Head of caudate nucleus (tissue), 42 donors: ENCODE data around the gene OCEL1.
"Not testable (repeated sequence)": the region's sequence is repeated elsewhere in the genome, so short reads cannot be mapped to it uniquely, and the experiment has no call there.

Experiments
- DNase-seq, 42 donors: peaks; one replicate each; pipeline versions ENCODE4 v3.0.0 to v3.0.0-alpha.2; 2020 to 2021; ENCODE audit warnings: mixed read lengths in 7 of 42
- intact Hi-C: fragments of 100-400 bp; cut with DNase I; formaldehyde crosslinking; loops from one replicate; pipeline ENCODE4 v1.15.0; 2022

OCEL1 gene, protein sequence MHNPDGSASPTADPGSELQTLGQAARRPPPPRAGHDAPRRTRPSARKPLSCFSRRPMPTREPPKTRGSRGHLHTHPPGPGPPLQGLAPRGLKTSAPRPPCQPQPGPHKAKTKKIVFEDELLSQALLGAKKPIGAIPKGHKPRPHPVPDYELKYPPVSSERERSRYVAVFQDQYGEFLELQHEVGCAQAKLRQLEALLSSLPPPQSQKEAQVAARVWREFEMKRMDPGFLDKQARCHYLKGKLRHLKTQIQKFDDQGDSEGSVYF

DNA sequence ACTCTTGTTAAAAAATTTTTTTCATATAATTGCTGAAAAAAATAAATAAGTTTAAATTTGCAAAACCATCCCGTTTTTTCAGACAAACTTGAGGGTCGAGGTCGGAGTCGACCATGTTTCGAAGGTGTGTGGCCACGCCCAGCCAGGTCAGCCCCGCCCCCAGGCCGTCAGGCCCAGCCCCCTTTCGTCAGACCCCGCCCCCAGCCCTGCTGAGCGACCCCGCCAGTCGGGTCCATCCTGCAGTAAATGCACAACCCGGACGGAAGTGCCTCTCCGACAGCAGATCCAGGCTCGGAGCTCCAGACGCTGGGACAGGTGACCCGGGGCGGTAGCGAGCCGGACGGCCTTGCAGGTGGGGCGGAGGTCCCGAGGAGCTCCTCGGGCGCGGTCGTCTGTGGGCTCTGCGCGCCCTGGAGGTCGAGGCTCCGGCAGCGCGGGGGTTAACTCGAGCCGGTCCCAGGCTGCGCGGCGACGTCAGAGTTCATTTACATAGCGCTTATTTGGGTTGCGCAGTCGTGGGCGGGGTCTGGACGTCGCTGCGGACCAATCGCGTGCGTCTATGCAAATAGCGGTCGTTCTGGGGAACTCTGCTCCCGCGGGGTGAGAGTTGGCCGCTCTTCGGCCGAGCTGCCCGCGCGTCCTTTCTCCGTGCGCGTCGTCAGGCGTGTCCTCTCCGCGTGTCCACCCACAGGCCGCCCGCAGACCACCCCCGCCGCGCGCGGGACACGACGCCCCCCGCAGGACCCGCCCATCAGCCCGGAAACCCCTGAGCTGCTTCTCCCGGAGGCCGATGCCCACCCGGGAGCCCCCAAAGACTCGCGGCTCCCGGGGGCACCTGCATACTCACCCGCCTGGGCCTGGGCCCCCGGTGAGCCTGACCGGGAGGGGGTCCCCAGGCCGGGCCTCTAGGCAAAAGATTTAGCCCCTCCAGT is at the start of gene OCEL1:
Gene OCEL1 (plus strand): TSS at position 225 of the 932 bp plus-strand sequence. CDS start 22 bp downstream, at position 247.
- DNase-seq, result peak; percentile 97 to 100 (median 99)
- intact Hi-C loops, result loop anchor here (5.0 kb wide), 1 partner anchor 41 kb away; the partner anchor contains the start of gene BABAM1

DNA sequence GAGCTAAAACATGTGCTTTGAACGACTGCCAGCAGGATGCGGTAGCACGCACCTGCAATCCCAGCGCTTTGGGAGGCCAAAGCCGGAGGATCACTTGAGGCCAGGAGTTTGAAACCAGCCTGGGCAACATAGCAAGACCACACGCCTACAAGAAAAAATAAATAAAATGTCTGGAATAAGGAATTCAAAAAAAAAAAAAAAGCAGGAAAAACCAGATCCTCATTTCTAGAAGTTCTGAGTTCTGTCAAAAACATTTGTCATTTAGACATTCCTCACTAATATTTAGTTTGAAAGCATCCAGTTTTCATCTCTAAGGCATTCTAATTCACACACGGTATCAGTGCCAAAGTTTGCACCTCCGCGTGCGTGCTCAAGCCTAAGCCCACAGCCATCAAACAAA is 47.7 kb upstream of the OCEL1 start:
- DNase-seq, result no peak
- intact Hi-C loops, result no loop called here

DNA sequence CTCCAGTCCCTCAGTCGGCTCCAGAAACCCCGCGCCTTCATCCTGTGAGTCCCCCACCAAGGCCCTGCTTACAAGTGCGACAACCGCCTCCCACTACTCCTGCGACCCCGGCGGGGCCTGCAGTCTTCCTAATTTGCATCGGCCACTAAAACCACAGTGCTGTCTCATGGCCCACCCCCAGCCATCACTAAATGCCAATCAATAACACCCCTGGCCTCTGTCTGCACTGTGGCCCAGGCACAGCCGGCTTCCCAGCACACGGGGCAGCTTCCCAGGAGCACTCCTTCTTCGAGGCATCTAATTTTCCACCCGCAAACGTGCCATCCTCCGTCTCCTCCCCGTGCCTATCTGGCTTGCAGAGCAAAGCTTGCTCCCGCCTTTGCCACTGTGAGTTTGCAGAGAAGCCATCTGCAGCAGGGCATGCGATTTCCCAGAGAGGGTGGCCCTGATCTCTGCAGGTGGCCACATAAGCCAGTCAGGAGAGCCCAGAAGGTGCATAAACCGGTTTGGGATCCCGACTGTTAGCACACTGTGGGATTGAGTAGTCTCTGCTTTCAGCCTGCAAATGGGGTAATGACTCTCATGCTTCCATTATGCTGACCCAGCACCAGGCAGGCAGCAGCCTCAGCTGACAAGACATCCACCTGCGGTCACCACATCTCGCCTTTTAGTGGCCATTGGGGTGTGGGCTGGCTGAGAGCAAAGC is 44.9 kb upstream of the OCEL1 start:
- DNase-seq, result no peak
- intact Hi-C loops, result no loop called here

DNA sequence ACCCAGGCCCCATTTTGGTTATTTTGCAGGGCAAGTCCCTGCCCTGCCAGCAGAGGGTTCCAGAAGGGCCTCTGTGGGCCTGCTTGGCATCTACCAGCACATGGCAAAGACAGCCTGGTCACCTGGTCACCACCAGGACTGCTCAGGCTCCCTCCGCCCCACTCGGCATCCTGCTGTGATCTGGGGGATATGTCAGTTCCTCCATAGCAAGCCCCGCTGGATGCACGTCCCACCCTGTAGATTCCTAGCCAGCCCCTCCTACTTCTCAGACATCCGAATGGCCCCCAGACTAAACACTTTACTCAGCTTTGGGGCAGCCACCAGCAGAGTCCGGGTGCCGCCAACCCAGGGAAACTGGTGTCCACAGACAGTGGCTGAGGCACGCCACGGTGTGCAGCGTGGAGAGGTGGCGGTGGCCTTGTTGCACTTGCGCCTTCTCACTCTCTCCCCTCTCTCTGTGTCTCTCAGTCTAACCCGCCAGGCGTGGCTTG is 42.7 kb upstream of the OCEL1 start:
- intact Hi-C loops, result no loop called here
- DNase-seq, result no peak

DNA sequence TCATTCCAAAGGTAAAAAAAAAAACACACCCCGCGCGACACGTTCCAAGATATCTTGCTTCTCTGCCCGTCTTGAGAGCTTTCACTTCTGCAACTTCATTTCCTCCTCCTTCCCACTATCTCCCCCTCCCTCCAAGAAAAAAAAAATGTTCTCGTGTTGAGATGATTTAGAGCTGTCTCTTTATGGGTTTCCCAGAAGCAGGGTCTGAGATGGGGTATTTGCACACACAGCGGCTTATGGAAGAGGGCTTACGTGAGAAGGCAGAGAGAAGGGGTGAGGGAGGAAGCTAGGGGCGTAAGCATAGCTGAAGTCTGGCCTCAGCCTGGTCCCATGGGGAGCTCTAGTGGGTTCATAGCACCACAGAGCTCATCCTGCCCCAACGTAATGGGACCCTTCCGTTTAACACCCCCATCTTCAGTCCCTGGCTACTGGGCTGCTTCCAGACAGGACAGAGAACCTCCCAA is 42.1 kb upstream of the OCEL1 start:
- intact Hi-C loops, result no loop called here
- DNase-seq, result no peak

- DNase-seq, result no peak
- intact Hi-C loops, result no loop called here
Measured at GRCh38 chr19:17184371-17184841, 41.6 kb upstream of the OCEL1 start.

GRCh38 chr19:17185590-17185989 is 40.4 kb upstream of the OCEL1 start:
- DNase-seq, result no peak
- intact Hi-C loops, result no loop called here

DNA sequence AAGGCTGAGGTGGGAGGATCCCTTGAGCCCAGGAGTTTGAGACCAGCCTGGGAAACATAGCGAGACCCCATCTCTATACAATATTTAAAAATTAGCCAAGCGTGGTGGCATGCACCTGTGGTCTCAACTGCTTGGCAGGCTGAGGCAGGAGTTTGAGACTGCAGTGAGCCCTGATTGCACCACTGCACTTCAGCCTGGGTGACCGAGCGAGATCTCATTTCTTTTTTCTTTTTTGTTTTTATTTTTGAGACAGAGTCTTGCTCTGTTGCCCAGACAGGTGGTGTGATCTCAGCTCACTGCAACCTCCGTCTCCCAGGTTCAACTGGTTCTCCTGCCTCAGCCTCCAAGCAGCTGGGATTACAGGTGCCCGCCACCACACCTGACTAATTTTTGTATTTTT is 34.3 kb upstream of the OCEL1 start:
- DNase-seq, intact Hi-C loops: not testable (repeated sequence)

DNA sequence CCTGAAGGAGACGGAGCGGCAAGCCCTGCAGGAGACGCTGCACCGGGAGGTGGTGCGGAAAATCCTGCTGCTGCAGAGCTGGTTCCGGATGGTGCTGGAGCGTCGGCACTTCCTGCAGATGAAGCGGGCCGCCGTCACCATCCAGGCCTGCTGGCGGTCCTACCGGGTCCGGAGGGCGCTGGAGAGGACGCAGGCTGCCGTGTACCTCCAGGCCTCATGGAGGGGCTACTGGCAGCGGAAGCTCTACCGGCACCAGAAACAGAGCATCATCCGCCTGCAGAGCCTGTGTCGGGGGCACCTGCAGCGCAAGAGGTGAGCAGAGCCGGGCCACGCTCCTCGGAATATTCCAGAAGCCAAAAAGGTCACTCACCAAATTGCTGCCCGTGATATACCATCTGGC is 33.3 kb upstream of the OCEL1 start:
- no peak for DNase-seq
- intact Hi-C loops, result no loop called here

- DNase-seq, result no peak
- intact Hi-C loops, result no loop called here
Measured at GRCh38 chr19:17194608-17195007, 31.4 kb upstream of the OCEL1 start.

DNA sequence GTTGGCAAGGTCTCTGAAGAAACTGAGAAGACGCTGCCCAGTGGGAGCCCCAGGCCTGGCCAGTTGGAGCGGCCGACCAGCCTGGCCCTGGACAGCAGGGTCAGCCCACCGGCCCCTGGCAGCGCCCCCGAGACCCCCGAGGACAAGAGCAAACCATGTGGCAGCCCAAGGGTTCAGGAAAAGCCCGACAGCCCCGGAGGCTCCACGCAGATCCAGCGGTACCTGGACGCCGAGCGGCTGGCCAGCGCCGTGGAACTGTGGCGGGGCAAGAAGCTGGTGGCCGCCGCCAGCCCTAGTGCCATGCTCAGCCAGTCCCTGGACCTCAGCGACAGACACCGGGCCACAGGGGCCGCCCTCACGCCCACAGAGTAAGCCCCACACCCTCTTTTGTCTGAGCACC is 30.9 kb upstream of the OCEL1 start:
- DNase-seq, result no peak
- intact Hi-C loops, result no loop called here

DNA sequence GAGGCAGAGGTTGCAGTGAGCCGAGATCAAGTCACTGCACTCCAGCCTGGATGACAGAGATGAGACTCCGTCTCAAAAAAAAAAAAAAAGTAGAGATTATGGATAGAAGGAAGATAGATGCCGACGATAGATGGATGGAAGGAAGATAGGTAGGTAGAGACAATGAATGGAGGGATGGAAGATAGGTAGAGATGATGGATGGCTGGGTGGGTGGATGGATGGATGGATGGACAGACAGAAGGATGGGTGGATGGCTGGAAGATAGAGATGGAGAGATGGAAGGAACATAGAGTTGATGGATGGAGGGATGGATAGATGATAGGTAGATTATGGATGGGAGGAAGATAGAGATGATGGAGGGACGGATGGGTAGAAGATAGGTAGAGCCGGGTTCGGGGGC is 29.4 kb upstream of the OCEL1 start:
- intact Hi-C loops, result no loop called here
- no peak for DNase-seq

GRCh38 chr19:17197666-17198065 is 28.4 kb upstream of the OCEL1 start:
- intact Hi-C loops, result no loop called here
- DNase-seq, result no peak

- DNase-seq, result no peak
- intact Hi-C loops, result no loop called here
Measured at GRCh38 chr19:17200408-17201079, 25.5 kb upstream of the OCEL1 start.

- DNase-seq, result no peak
- intact Hi-C loops, result no loop called here
Measured at GRCh38 chr19:17202249-17202648, 23.8 kb upstream of the OCEL1 start.

- DNase-seq, result no peak
- intact Hi-C loops, result no loop called here
Measured at GRCh38 chr19:17202713-17203112, 23.3 kb upstream of the OCEL1 start.

- peak; percentile 20 to 82 (median 64) for DNase-seq
- intact Hi-C loops, result no loop called here
Measured at GRCh38 chr19:17205237-17206140, 20.5 kb upstream of the OCEL1 start.
